MM.1S (cell line): Measurements from ENCODE around the gene INSC.

Source experiments
- CTCF ChIP-seq: fragments of 300-600 bp; sonication (generic); IDR thresholded peaks from 2 replicates; pipeline ENCODE4 v1.5.1; 2016; ENCODE audit warnings: antibody characterized with exemption, low read length, mixed read lengths
- EZH2 ChIP-seq: fragments of 300-600 bp; sonication (generic); optimal IDR thresholded peaks from 2 replicates; pipeline ENCODE3; 2017; ENCODE audit warnings: low read depth, mild to moderate bottlenecking, antibody characterized with exemption, low read length, mixed read lengths
- EZH2phosphoT487 ChIP-seq: fragments of 300-600 bp; sonication (generic); IDR thresholded peaks from 2 replicates; pipeline ENCODE4 v1.6.1; 2018; ENCODE audit warnings: antibody characterized with exemption, low read length

- no peak for TF ChIP-seq CTCF
- TF ChIP-seq EZH2phosphoT487, result no peak
- no peak for TF ChIP-seq EZH2
These were observed 42.5 kb downstream of the INSC start for GRCh38 chr11:15157181-15157580.
